Neural cell (in vitro differentiated cells): ENCODE results near the gene E2F1. TPM values are rescaled to one million over a fixed set of nuclear protein-coding genes. Genes with fewer than 3 reads are reported as not detected.

ENCODE experiments used
- H2AFZ ChIP-seq: fragments of 200-600, 300-800 bp; sonication (generic), shearing (Covaris generic); 2 replicates; pipeline ENCODE4 v1.6.0; 2014; ENCODE audit warnings: low read depth, mild to moderate bottlenecking, antibody characterized with exemption, low read length, moderate library complexity
- H3F3A ChIP-seq: fragments of 200-600 bp; shearing (Covaris generic); 2 replicates; pipeline ENCODE4 v1.6.1; 2016; ENCODE audit warnings: mild to moderate bottlenecking, moderate library complexity, mixed read lengths, antibody characterized with exemption, low read length; ENCODE audit not compliant: insufficient read depth, poor library complexity, severe bottlenecking
- H3K27ac ChIP-seq: fragments of 200-600, 300-800 bp; sonication (generic), shearing (Covaris generic); 2 replicates; pipeline ENCODE4 v1.5.1; 2014; ENCODE audit warnings: mild to moderate bottlenecking, low read length, moderate library complexity
- H3K27me3 ChIP-seq: fragments of 300-800, 200-600 bp; sonication (generic), shearing (Covaris generic); 2 replicates; pipeline ENCODE4 v1.6.0; 2014; ENCODE audit warnings: mild to moderate bottlenecking, low read depth, low read length, moderate library complexity; ENCODE audit not compliant: insufficient read depth
- H3K36me3 ChIP-seq: fragments of 300-800, 200-600 bp; sonication (generic), shearing (Covaris generic); 2 replicates; pipeline ENCODE4 v1.5.1; 2014; ENCODE audit warnings: mild to moderate bottlenecking, antibody characterized with exemption, low read length, moderate library complexity; ENCODE audit not compliant: insufficient read depth
- H3K4me2 ChIP-seq: fragments of 300-800, 200-600 bp; sonication (generic), shearing (Covaris generic); 2 replicates; pipeline ENCODE4 v1.6.0; 2014; ENCODE audit warnings: mild to moderate bottlenecking, low read length
- H3K4me3 ChIP-seq: fragments of 300-800, 200-600 bp; sonication (generic), shearing (Covaris generic); 2 replicates; pipeline ENCODE4 v1.5.1; 2014; ENCODE audit warnings: mild to moderate bottlenecking, low read length, moderate library complexity
- H3K79me2 ChIP-seq: fragments of 200-600 bp; shearing (Covaris generic); replicated peaks from 2 replicates; pipeline ENCODE4 v1.6.0; 2014; ENCODE audit warnings: mild to moderate bottlenecking, low read length, moderate library complexity; ENCODE audit not compliant: insufficient read depth
- H3K9ac ChIP-seq: fragments of 300-800, 200-600 bp; sonication (generic), shearing (Covaris generic); 2 replicates; pipeline ENCODE4 v1.6.1; 2016; ENCODE audit warnings: mild to moderate bottlenecking, low read length, mixed read lengths
- H3K9me2 ChIP-seq: fragments of 200-600 bp; shearing (Covaris generic); 2 replicates; pipeline ENCODE4 v1.6.1; 2016; ENCODE audit warnings: mild to moderate bottlenecking, low read length, mixed read lengths; ENCODE audit not compliant: insufficient read depth
- H3K9me3 ChIP-seq: fragments of 200-600, 300-800 bp; sonication (generic), shearing (Covaris generic); 2 replicates; pipeline ENCODE4 v1.6.1; 2016; ENCODE audit warnings: mild to moderate bottlenecking, mixed run types, low read length, moderate library complexity, mixed read lengths
- H4K20me1 ChIP-seq: fragments of 200-600 bp; shearing (Covaris generic); 2 replicates; pipeline ENCODE4 v1.6.1; 2016; ENCODE audit warnings: mild to moderate bottlenecking, mixed run types; ENCODE audit not compliant: insufficient read depth
- CTCF ChIP-seq: fragments of 450-650 bp; IDR thresholded peaks from 2 replicates; pipeline ENCODE4 v1.5.1; 2014; ENCODE audit warnings: antibody characterized with exemption, mild to moderate bottlenecking, moderate library complexity; ENCODE audit not compliant: poor library complexity, severe bottlenecking
- EP300 ChIP-seq: fragments of 450-650 bp; conservative IDR thresholded peaks from 2 replicates; pipeline ENCODE4 v1.6.1; 2014; ENCODE audit warnings: antibody characterized with exemption, mild to moderate bottlenecking, moderate library complexity; ENCODE audit not compliant: poor library complexity, severe bottlenecking
- EZH2 ChIP-seq: fragments of 200-600, 300-800 bp; shearing (Covaris generic), sonication (generic); IDR thresholded peaks from 2 replicates; pipeline ENCODE4 v1.6.1; 2014; ENCODE audit warnings: antibody characterized with exemption, low read length, borderline replicate concordance, mild to moderate bottlenecking; ENCODE audit not compliant: insufficient read depth, poor library complexity, severe bottlenecking
- MXI1 ChIP-seq: fragments of 450-650 bp; conservative IDR thresholded peaks from 2 replicates; pipeline ENCODE4 v1.6.1; 2014; ENCODE audit warnings: antibody characterized with exemption, mild to moderate bottlenecking; ENCODE audit not compliant: poor library complexity, severe bottlenecking
- POLR2AphosphoS5 ChIP-seq: IDR thresholded peaks from 2 replicates; pipeline ENCODE4 v1.6.1; 2012
- RAD21 ChIP-seq: fragments of 450-650 bp; conservative IDR thresholded peaks from 2 replicates; pipeline ENCODE4 v1.6.1; 2014; ENCODE audit warnings: antibody characterized with exemption, mild to moderate bottlenecking, moderate library complexity
- REST ChIP-seq: IDR thresholded peaks from 2 replicates; pipeline ENCODE4 v1.6.1; 2012; ENCODE audit warnings: borderline replicate concordance
- SMC3 ChIP-seq: fragments of 450-650 bp; conservative IDR thresholded peaks from 2 replicates; pipeline ENCODE4 v1.6.1; 2014; ENCODE audit warnings: antibody characterized with exemption, mild to moderate bottlenecking, moderate library complexity; ENCODE audit not compliant: poor library complexity
- TAF1 ChIP-seq: IDR thresholded peaks from 2 replicates; pipeline ENCODE4 v1.6.1; 2012; ENCODE audit warnings: low read depth
- polyA plus RNA-seq: library from polyadenylated mRNA; depleted of rRNA; stranded (reverse); fragments of >200 nt; gene quantifications from 2 replicates; pipeline ENCODE4 v1.2.3, GENCODE V29; 2014

Gene E2F1
- polyA plus RNA-seq, 1 donor from 2014 or later: 2.3 TPM

- Histone ChIP-seq H4K20me1 (no peaks in the 10 kb centered on the region), H3K4me3 (no peak overlapping the region), H3K36me3 (peaks cover 11% of the 10 kb centered on the region), H3K9me3 (no peaks in the 10 kb centered on the region), H3K27me3 (no peaks in the 10 kb centered on the region), H3K9me2 (no peaks in the 10 kb centered on the region), H3F3A (no peaks in the 10 kb centered on the region), H2AFZ (no peak overlapping the region), H3K27ac (no peak overlapping the region), H3K4me2 (no peak overlapping the region), H3K79me2 (no peaks in the 10 kb centered on the region), H3K9ac (no peak overlapping the region)
- TF ChIP-seq POLR2AphosphoS5 (no peak), TAF1 (no peak), MXI1 (no peak), EZH2 (no peak), EP300 (no peak)
These were observed 45.9 kb downstream of the E2F1 start for GRCh38 chr20:33640287-33640686.

- Histone ChIP-seq H3K79me2 (no peaks in the 10 kb centered on the region), H3K4me3 (no peak overlapping the region), H3K9ac (no peak overlapping the region), H3K27me3 (no peaks in the 10 kb centered on the region), H4K20me1 (no peaks in the 10 kb centered on the region), H3K9me2 (no peaks in the 10 kb centered on the region), H2AFZ (no peak overlapping the region), H3F3A (no peaks in the 10 kb centered on the region), H3K36me3 (peaks cover 5% of the 10 kb centered on the region), H3K27ac (no peak overlapping the region), H3K4me2 (no peak overlapping the region), H3K9me3 (no peaks in the 10 kb centered on the region)
- TF ChIP-seq RAD21 (no peak), TAF1 (no peak), SMC3 (no peak), EZH2 (no peak), CTCF (no peak), EP300 (no peak), POLR2AphosphoS5 (no peak), REST (no peak), MXI1 (no peak)
These were observed 49.4 kb downstream of the E2F1 start for GRCh38 chr20:33636776-33637175.
